Myocyte (in vitro differentiated cells): ENCODE measurements around the gene S100B. TPM values are rescaled to one million over a fixed set of nuclear protein-coding genes. Genes with fewer than 3 reads are reported as not detected.
"Not testable (repeated sequence)": the region's sequence is repeated elsewhere in the genome, so short reads cannot be mapped to it uniquely, and the experiment has no call there.

Source experiments
- DNase-seq: peaks from one replicate; pipeline ENCODE4 v3.0.0-alpha.2; 2012; ENCODE audit warnings: low read depth
- polyA plus RNA-seq: library from polyadenylated mRNA; unstranded; fragments of >200 nt; gene quantifications from one replicate; pipeline ENCODE4 v1.2.1, GENCODE V29; 2012; ENCODE audit warnings: missing spikeins
- total RNA-seq: library from RNA; depleted of rRNA; stranded (reverse); fragments of >200 nt; gene quantifications from 2 replicates; pipeline ENCODE4 v1.2.3, GENCODE V29; 2014

The S100B gene
- total RNA-seq, result not detected in 2 replicates
- polyA plus RNA-seq, result not detected

- no peak for DNase-seq
Observed at GRCh38 chr21:46604975-46605766, at the start of gene S100B. Gene S100B (minus strand): TSS chr21:46605082. CDS start chr21:46602415, 2,667 bp downstream.

GRCh38 chr21:46651121-46651520 lies 46.2 kb upstream of the S100B start:
- DNase-seq, result no peak

GRCh38 chr21:46650476-46651098 lies 45.7 kb upstream of the S100B start:
- peak; percentile 30 for DNase-seq

- no peak for DNase-seq
Observed at GRCh38 chr21:46649356-46649755, 44.5 kb upstream of the S100B start.

GRCh38 chr21:46648539-46648938 lies 43.7 kb upstream of the S100B start:
- no peak for DNase-seq

GRCh38 chr21:46646541-46647154 lies 41.8 kb upstream of the S100B start:
- DNase-seq, result peak; percentile 27

GRCh38 chr21:46645840-46646239 lies 41.0 kb upstream of the S100B start:
- DNase-seq, result no peak

GRCh38 chr21:46643379-46644177 lies 38.7 kb upstream of the S100B start:
- DNase-seq, result no peak

GRCh38 chr21:46641656-46642055 lies 36.8 kb upstream of the S100B start:
- no peak for DNase-seq

- DNase-seq, result peak; percentile 33
Observed at GRCh38 chr21:46639489-46640386, 34.9 kb upstream of the S100B start.

GRCh38 chr21:46637952-46638746 lies 33.3 kb upstream of the S100B start:
- no peak for DNase-seq

- no peak for DNase-seq
Observed at GRCh38 chr21:46636550-46637285, 31.8 kb upstream of the S100B start.

GRCh38 chr21:46636181-46636512 lies 31.3 kb upstream of the S100B start:
- DNase-seq, result no peak

- DNase-seq, result peak; percentile 97
Observed at GRCh38 chr21:46635324-46636180, 30.7 kb upstream of the S100B start, which contains the start of gene PRMT2. Gene PRMT2 (plus strand): TSS chr21:46635674. CDS start chr21:46636952, 1,278 bp downstream.

GRCh38 chr21:46634966-46635323 lies 30.1 kb upstream of the S100B start:
- peak; percentile 88 for DNase-seq

- no peak for DNase-seq
Observed at GRCh38 chr21:46634427-46634826, 29.5 kb upstream of the S100B start.

GRCh38 chr21:46633566-46633965 lies 28.7 kb upstream of the S100B start:
- no peak for DNase-seq

- not testable (repeated sequence) for DNase-seq
Observed at GRCh38 chr21:46630915-46631314, 26.0 kb upstream of the S100B start.
